WERI-Rb-1 (cell line): ENCODE data around the gene GFPT1.

ENCODE experiments used
- DNase-seq: peaks from one replicate; pipeline ENCODE4 v3.0.0-alpha.2; 2020
- H3K27ac ChIP-seq: fragments of 250-450 bp; sonication (Bioruptor Pico); 2 replicates; pipeline ENCODE4 v1.5.1; 2020; ENCODE audit warnings: mild to moderate bottlenecking, moderate library complexity
- H3K27me3 ChIP-seq: fragments of 250-450 bp; sonication (Bioruptor Pico); 2 replicates; pipeline ENCODE4 v1.5.1; 2021; ENCODE audit warnings: mild to moderate bottlenecking, low read depth, moderate library complexity; ENCODE audit not compliant: insufficient read depth, severe bottlenecking
- H3K36me3 ChIP-seq: fragments of 250-450 bp; sonication (Bioruptor Pico); 2 replicates; pipeline ENCODE4 v1.5.1; 2020; ENCODE audit warnings: mild to moderate bottlenecking, moderate library complexity
- H3K4me3 ChIP-seq: 2 replicates; pipeline ENCODE4 v1.5.1; 2011; ENCODE audit warnings: low read depth, mild to moderate bottlenecking, control low read depth, low read length
- H3K9me3 ChIP-seq: fragments of 250-450 bp; sonication (Bioruptor Pico); 2 replicates; pipeline ENCODE4 v1.5.1; 2021; ENCODE audit warnings: mild to moderate bottlenecking, moderate library complexity; ENCODE audit not compliant: severe bottlenecking
- CTCF ChIP-seq: IDR thresholded peaks from 2 replicates; pipeline ENCODE4 v1.5.1; 2011; ENCODE audit warnings: low read depth, mild to moderate bottlenecking, control low read depth, inconsistent platforms, low read length

GFPT1 gene

GRCh38 chr2:69304656-69305055 is 82.4 kb downstream of the GFPT1 start:
- DNase-seq: no peak
- Histone ChIP-seq H3K27me3 (no peaks in the 10 kb centered on the region), H3K36me3 (no peaks in the 10 kb centered on the region), H3K27ac (no peak overlapping the region), H3K4me3 (no peak overlapping the region), H3K9me3 (peaks cover 4% of the 10 kb centered on the region)
- no peak for TF ChIP-seq CTCF

- no peak for TF ChIP-seq CTCF
- H3K4me3 ChIP-seq: no peak overlapping the region
- H3K9me3 ChIP-seq: peaks cover 4% of the 10 kb centered on the region
- no peaks in the 10 kb centered on the region for H3K36me3 ChIP-seq
- H3K27ac ChIP-seq: no peak overlapping the region
- H3K27me3 ChIP-seq: no peaks in the 10 kb centered on the region
- no peak for DNase-seq
Observed at GRCh38 chr2:69300650-69301049, 86.4 kb downstream of the GFPT1 start.

GRCh38 chr2:69299772-69300516 is 87.1 kb downstream of the GFPT1 start:
- Histone ChIP-seq H3K27ac (no peak overlapping the region), H3K27me3 (no peaks in the 10 kb centered on the region), H3K4me3 (no peak overlapping the region), H3K9me3 (peaks cover 4% of the 10 kb centered on the region), H3K36me3 (no peaks in the 10 kb centered on the region)
- no peak for DNase-seq
- no peak for TF ChIP-seq CTCF

GRCh38 chr2:69298862-69299261 is 88.2 kb downstream of the GFPT1 start:
- H3K4me3 ChIP-seq: no peak overlapping the region
- no peak overlapping the region for H3K27ac ChIP-seq
- no peaks in the 10 kb centered on the region for H3K36me3 ChIP-seq
- H3K27me3 ChIP-seq: no peaks in the 10 kb centered on the region
- no peak for TF ChIP-seq CTCF
- no peak for DNase-seq
- H3K9me3 ChIP-seq: peaks cover 3% of the 10 kb centered on the region

GRCh38 chr2:69298261-69298660 is 88.8 kb downstream of the GFPT1 start:
- Histone ChIP-seq H3K27me3 (no peaks in the 10 kb centered on the region), H3K36me3 (no peaks in the 10 kb centered on the region), H3K4me3 (no peak overlapping the region), H3K27ac (no peak overlapping the region), H3K9me3 (no peaks in the 10 kb centered on the region)
- no peak for TF ChIP-seq CTCF
- DNase-seq: no peak

- DNase-seq: no peak
- Histone ChIP-seq H3K4me3 (no peak overlapping the region), H3K9me3 (no peaks in the 10 kb centered on the region), H3K27me3 (no peaks in the 10 kb centered on the region), H3K27ac (no peak overlapping the region), H3K36me3 (no peaks in the 10 kb centered on the region)
- no peak for TF ChIP-seq CTCF
Observed at GRCh38 chr2:69297216-69297615, 89.8 kb downstream of the GFPT1 start.
